SW480 (cell line): Measurements from ENCODE around the gene ZNF746.

Source experiments
- DNase-seq: peaks from one replicate; pipeline ENCODE4 v3.0.0-alpha.2; 2016; ENCODE audit warnings: low spot score

ZNF746 gene

GRCh38 chr7:149427893-149428292 lies 69.7 kb downstream of the ZNF746 start:
- DNase-seq = no peak

GRCh38 chr7:149427096-149427680 lies 70.4 kb downstream of the ZNF746 start:
- no peak for DNase-seq

- no peak for DNase-seq
Measured at GRCh38 chr7:149423449-149424110, 74.0 kb downstream of the ZNF746 start.

- no peak for DNase-seq
Measured at GRCh38 chr7:149422914-149423301, 74.7 kb downstream of the ZNF746 start.
